ENCODE results near the gene CNOT9.

The CNOT9 gene

DNA sequence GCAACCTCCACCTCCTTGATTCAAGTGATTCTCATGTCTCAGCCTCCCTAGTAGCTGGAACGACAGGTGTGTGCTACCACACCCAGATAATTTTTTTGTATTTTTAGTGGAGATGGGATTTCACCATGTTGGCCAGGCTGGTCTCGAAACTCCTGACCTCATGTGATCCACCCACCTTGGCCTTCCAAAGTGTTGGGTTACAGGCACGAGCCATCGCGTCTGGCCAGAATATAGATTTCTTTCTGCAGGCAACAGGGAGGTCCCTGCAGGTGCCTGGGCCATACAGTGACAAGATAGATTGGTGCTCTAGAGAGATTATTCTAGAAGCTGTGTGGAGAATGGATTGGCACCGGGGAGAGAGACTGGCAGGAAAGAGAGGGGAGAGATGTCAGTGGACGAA, 52.4 kb downstream of the CNOT9 start:
- H4K20me1 ChIP-seq (ENCODE audit: insufficient read depth, low read length), result no peaks in the 10 kb centered on the region

GRCh38 chr2:218622606-218623365, 54.1 kb downstream of the CNOT9 start:
- no peaks in the 10 kb centered on the region for H3K9me2 ChIP-seq (ENCODE audit: low read depth, low read length)
- no peaks in the 10 kb centered on the region for H3K9me3 ChIP-seq (ENCODE audit: low read length)
- H3K4me3 ChIP-seq (ENCODE audit: low read depth, low read length, poor library complexity, severe bottlenecking), result no peak overlapping the region
- H3K4me1 ChIP-seq (ENCODE audit: insufficient read depth, low read length, severe bottlenecking), result no peaks in the 10 kb centered on the region
- no peaks in the 10 kb centered on the region for H3K79me2 ChIP-seq (ENCODE audit: insufficient read depth, low read length)
- no peak overlapping the region for H3K27ac ChIP-seq (ENCODE audit: low read depth, low read length, poor library complexity, severe bottlenecking)
- H3K27me3 ChIP-seq (ENCODE audit: insufficient read depth, low read length), result no peaks in the 10 kb centered on the region; the same call in 1 of the 2 replicates
- no peak overlapping the region for H3K4me2 ChIP-seq (ENCODE audit: low read length)
- no peaks in the 10 kb centered on the region for H4K20me1 ChIP-seq (ENCODE audit: insufficient read depth, low read length)
- no peaks in the 10 kb centered on the region for H3F3A ChIP-seq (ENCODE audit: insufficient read depth, low read length)
- TF ChIP-seq, protein P1, sequence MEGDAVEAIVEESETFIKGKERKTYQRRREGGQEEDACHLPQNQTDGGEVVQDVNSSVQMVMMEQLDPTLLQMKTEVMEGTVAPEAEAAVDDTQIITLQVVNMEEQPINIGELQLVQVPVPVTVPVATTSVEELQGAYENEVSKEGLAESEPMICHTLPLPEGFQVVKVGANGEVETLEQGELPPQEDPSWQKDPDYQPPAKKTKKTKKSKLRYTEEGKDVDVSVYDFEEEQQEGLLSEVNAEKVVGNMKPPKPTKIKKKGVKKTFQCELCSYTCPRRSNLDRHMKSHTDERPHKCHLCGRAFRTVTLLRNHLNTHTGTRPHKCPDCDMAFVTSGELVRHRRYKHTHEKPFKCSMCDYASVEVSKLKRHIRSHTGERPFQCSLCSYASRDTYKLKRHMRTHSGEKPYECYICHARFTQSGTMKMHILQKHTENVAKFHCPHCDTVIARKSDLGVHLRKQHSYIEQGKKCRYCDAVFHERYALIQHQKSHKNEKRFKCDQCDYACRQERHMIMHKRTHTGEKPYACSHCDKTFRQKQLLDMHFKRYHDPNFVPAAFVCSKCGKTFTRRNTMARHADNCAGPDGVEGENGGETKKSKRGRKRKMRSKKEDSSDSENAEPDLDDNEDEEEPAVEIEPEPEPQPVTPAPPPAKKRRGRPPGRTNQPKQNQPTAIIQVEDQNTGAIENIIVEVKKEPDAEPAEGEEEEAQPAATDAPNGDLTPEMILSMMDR (IDR thresholded peaks at IDR 0.05; ENCODE audit: low read length), result no peak
- no peak for TF ChIP-seq EZH2 (IDR thresholded peaks at IDR 0.05; ENCODE audit: borderline replicate concordance, low read length)
- H3K9ac ChIP-seq (ENCODE audit: low read length), result no peak overlapping the region
- no peaks in the 10 kb centered on the region for H3K36me3 ChIP-seq (ENCODE audit: insufficient read depth, low read length)
- no peak overlapping the region for H2AFZ ChIP-seq (ENCODE audit: low read length)

More for the DNA sequence above, 52.4 kb downstream of the CNOT9 start:
- TF ChIP-seq, protein P1 (IDR thresholded peaks at IDR 0.05; ENCODE audit: low read length), result no peak
- no peak for TF ChIP-seq EZH2 (IDR thresholded peaks at IDR 0.05; ENCODE audit: borderline replicate concordance, low read length)
- H3K4me3 ChIP-seq (ENCODE audit: low read depth, low read length, poor library complexity, severe bottlenecking), result no peak overlapping the region
- H3K79me2 ChIP-seq (ENCODE audit: insufficient read depth, low read length), result no peaks in the 10 kb centered on the region
- no peaks in the 10 kb centered on the region for H3K36me3 ChIP-seq (ENCODE audit: insufficient read depth, low read length)
- H3K4me2 ChIP-seq (ENCODE audit: low read length), result no peak overlapping the region
- H3K27me3 ChIP-seq (ENCODE audit: insufficient read depth, low read length), result no peaks in the 10 kb centered on the region; the same call in 1 of the 2 replicates
- H3F3A ChIP-seq (ENCODE audit: insufficient read depth, low read length), result no peaks in the 10 kb centered on the region
- H2AFZ ChIP-seq (ENCODE audit: low read length), result no peak overlapping the region
- H3K9me3 ChIP-seq (ENCODE audit: low read length), result no peaks in the 10 kb centered on the region
- H3K27ac ChIP-seq (ENCODE audit: low read depth, low read length, poor library complexity, severe bottlenecking), result no peak overlapping the region
- H3K9ac ChIP-seq (ENCODE audit: low read length), result no peak overlapping the region
- H3K9me2 ChIP-seq (ENCODE audit: low read depth, low read length), result no peaks in the 10 kb centered on the region
- no peaks in the 10 kb centered on the region for H3K4me1 ChIP-seq (ENCODE audit: insufficient read depth, low read length, severe bottlenecking)

DNA sequence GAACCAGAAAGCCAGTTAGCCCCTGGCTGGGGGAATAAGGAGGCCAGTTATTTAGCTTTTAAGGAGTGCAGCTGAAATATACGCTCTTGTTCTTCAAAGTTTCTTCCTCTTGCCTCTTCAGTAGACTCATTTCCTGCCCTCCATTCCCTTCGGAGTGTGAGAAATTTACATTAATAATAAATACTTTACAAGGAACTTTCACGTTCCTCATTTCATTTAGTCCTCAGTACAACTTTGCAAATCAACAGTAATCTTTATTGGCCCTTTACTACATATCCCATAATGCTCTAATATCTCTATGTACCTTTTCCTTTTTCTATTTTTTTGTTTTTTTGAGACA, 54.7 kb downstream of the CNOT9 start:
- Histone ChIP-seq H2AFZ (ENCODE audit: low read length) (no peak overlapping the region), H3K4me1 (ENCODE audit: insufficient read depth, low read length, severe bottlenecking) (no peaks in the 10 kb centered on the region)

More for the DNA sequence above, 54.7 kb downstream of the CNOT9 start:
- no peaks in the 10 kb centered on the region for H3K9me3 ChIP-seq (ENCODE audit: low read length)
- no peak overlapping the region for H3K4me2 ChIP-seq (ENCODE audit: low read length)
- H3F3A ChIP-seq (ENCODE audit: insufficient read depth, low read length), result no peaks in the 10 kb centered on the region
- TF ChIP-seq, protein P1 (IDR thresholded peaks at IDR 0.05; ENCODE audit: low read length), result no peak
- TF ChIP-seq EZH2 (IDR thresholded peaks at IDR 0.05; ENCODE audit: borderline replicate concordance, low read length), result no peak
- H3K4me3 ChIP-seq (ENCODE audit: low read depth, low read length, poor library complexity, severe bottlenecking), result no peak overlapping the region
- no peaks in the 10 kb centered on the region for H3K36me3 ChIP-seq (ENCODE audit: insufficient read depth, low read length)
- H4K20me1 ChIP-seq (ENCODE audit: insufficient read depth, low read length), result no peaks in the 10 kb centered on the region
- H3K9me2 ChIP-seq (ENCODE audit: low read depth, low read length), result no peaks in the 10 kb centered on the region
- no peak overlapping the region for H3K9ac ChIP-seq (ENCODE audit: low read length)
- no peak overlapping the region for H3K27ac ChIP-seq (ENCODE audit: low read depth, low read length, poor library complexity, severe bottlenecking)
- H3K79me2 ChIP-seq (ENCODE audit: insufficient read depth, low read length), result no peaks in the 10 kb centered on the region
- H3K27me3 ChIP-seq (ENCODE audit: insufficient read depth, low read length), result no peaks in the 10 kb centered on the region; the same call in 1 of the 2 replicates

All from OCI-LY1 (cell line).